Natural killer cell (primary cell): ENCODE data around the gene COL16A1. TPM values are rescaled to one million over a fixed set of nuclear protein-coding genes. Genes with fewer than 3 reads are reported as not detected.

Experiments
- ATAC-seq, 3 donors: fragments of 150-1000 bp in 2 of 3; fragments of 200-7000 bp in 1 of 3; cut with Tn5 transposase; 1 replicate in 1 of 3; 2 replicates in 2 of 3; pipeline ENCODE4 v1.10.0; 2021; ENCODE audit warnings: mild to moderate bottlenecking in 2 of 3, moderate library complexity in 2 of 3
- DNase-seq, 2 donors: peaks; one replicate each; pipeline versions ENCODE4 v3.0.0 to v3.0.0-alpha.2; 2013 to 2021; ENCODE audit warnings: mixed read lengths in 1 of 2
- H3K27ac ChIP-seq: one replicate; pipeline ENCODE4 v1.5.1; 2013; ENCODE audit warnings: mild to moderate bottlenecking, low read length
- H3K27me3 ChIP-seq: one replicate; pipeline ENCODE4 v1.6.1; 2013; ENCODE audit warnings: low read length; ENCODE audit not compliant: control insufficient read depth, insufficient read depth
- H3K36me3 ChIP-seq: one replicate; pipeline ENCODE4 v1.6.1; 2013; ENCODE audit warnings: low read length; ENCODE audit not compliant: control insufficient read depth, insufficient read depth
- H3K4me1 ChIP-seq: one replicate; pipeline ENCODE4 v1.6.1; 2013; ENCODE audit warnings: low read length; ENCODE audit not compliant: control insufficient read depth, insufficient read depth
- H3K4me3 ChIP-seq: one replicate; pipeline ENCODE4 v1.5.1; 2013; ENCODE audit warnings: low read length
- H3K9me3 ChIP-seq: one replicate; pipeline ENCODE4 v1.6.1; 2013; ENCODE audit warnings: low read length; ENCODE audit not compliant: control insufficient read depth, insufficient read depth
- H3K27ac Mint-ChIP-seq, 2 donors: one replicate each; pipeline ENCODE4 v1.8.0; 2022; ENCODE audit warnings: mild to moderate bottlenecking in 2 of 2, mixed read lengths in 2 of 2, moderate library complexity in 1 of 2
- H3K27me3 Mint-ChIP-seq, 2 donors: one replicate each; pipeline ENCODE4 v1.8.0; 2022; ENCODE audit warnings: low read depth in 2 of 2, mixed read lengths in 2 of 2
- H3K36me3 Mint-ChIP-seq: one replicate; pipeline ENCODE4 v1.8.0; 2022; ENCODE audit warnings: mixed read lengths
- H3K4me1 Mint-ChIP-seq, 2 donors: one replicate each; pipeline ENCODE4 v1.8.0; 2022; ENCODE audit warnings: mixed read lengths in 2 of 2
- H3K4me3 Mint-ChIP-seq: one replicate; pipeline ENCODE4 v1.8.0; 2022; ENCODE audit warnings: mild to moderate bottlenecking, moderate library complexity, mixed read lengths
- H3K9me3 Mint-ChIP-seq, 2 donors: one replicate each; pipeline ENCODE4 v1.8.0; 2022; ENCODE audit warnings: mixed read lengths in 2 of 2
- WGBS: methylation state at CpG from one replicate; pipeline ENCODE4 v1.1.7; 2013; ENCODE audit warnings: missing lambda C conversion rate; ENCODE audit not compliant: insufficient coverage; 5-methylcytosine and 5-hydroxymethylcytosine counted together
- intact Hi-C: fragments of 100-400 bp; cut with micrococcal nuclease; formaldehyde crosslinking; loops from one replicate; pipeline ENCODE4 v1.14.2; 2022
- total RNA-seq, 4 donors: library from RNA; stranded (reverse); fragments of 120-200 nt in 1 of 4; gene quantifications; one replicate each; pipeline versions ENCODE4 v1.2.3 to v1.2.4, GENCODE V29; 2013 to 2022
- TF ChIP-seq, protein P1 (sequence below): fragments of 200-600 bp; IDR thresholded peaks from one replicate; pipeline ENCODE4 v1.8.0; 2022; ENCODE audit warnings: antibody characterized with exemption

The COL16A1 gene
- total RNA-seq, 3 donors from 2014 or later (not counting 1 experiment from before 2014, with no cell fraction given) = 0.14 TPM; not detected in 2

DNA sequence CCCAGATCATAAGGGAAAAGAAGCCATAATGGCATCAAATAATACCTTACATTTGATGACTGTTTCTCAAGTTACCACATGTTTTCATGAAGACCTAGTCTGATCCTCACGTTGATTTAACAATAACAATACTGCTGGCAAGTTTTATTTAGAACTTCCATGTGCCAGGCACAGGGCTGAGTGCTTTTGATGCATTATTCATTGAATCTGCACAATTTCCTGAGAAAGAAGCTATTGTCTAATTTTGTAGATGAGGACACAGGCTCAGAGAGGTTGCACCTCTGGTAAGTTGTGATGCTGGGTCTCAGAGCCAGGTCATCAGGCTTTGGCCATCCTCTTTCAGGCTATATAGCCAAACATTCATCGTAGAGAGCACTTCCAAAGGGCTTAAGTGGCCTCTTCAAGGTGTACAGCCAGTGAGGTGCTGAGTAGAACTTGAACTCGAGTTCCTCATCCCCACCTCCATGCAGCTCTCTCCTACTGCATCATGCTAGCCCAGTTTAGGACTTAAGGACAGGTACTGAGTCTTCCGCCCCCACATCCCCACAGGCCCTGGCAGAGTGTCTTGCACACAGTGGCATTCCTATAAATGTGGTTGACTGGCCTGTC is 50.8 kb downstream of the COL16A1 start:
- Mint-ChIP-seq H3K4me3 (no peak overlapping the region), H3K27ac (no peak overlapping the region), H3K27me3 (peaks cover 3 to 5% of the 10 kb centered on the region in 2 donors), H3K4me1 (no peaks in the 10 kb centered on the region), H3K9me3 (no peaks in the 10 kb centered on the region), H3K36me3 (no peaks in the 10 kb centered on the region)
- Histone ChIP-seq H3K9me3 (no peaks in the 10 kb centered on the region), H3K36me3 (no peaks in the 10 kb centered on the region), H3K27me3 (no peaks in the 10 kb centered on the region), H3K4me3 (no peak overlapping the region), H3K27ac (no peak overlapping the region), H3K4me1 (no peaks in the 10 kb centered on the region)
- 84% methylated on average over 4 of the region's 4 CpGs for WGBS
- DNase-seq (no peak), ATAC-seq (no peak)
- TF ChIP-seq, protein P1, sequence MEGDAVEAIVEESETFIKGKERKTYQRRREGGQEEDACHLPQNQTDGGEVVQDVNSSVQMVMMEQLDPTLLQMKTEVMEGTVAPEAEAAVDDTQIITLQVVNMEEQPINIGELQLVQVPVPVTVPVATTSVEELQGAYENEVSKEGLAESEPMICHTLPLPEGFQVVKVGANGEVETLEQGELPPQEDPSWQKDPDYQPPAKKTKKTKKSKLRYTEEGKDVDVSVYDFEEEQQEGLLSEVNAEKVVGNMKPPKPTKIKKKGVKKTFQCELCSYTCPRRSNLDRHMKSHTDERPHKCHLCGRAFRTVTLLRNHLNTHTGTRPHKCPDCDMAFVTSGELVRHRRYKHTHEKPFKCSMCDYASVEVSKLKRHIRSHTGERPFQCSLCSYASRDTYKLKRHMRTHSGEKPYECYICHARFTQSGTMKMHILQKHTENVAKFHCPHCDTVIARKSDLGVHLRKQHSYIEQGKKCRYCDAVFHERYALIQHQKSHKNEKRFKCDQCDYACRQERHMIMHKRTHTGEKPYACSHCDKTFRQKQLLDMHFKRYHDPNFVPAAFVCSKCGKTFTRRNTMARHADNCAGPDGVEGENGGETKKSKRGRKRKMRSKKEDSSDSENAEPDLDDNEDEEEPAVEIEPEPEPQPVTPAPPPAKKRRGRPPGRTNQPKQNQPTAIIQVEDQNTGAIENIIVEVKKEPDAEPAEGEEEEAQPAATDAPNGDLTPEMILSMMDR = no peak
- intact Hi-C loops = no loop called here

GRCh38 chr1:31651766-31652165 is 52.1 kb downstream of the COL16A1 start:
- Histone ChIP-seq H3K4me3 (no peak overlapping the region), H3K4me1 (no peaks in the 10 kb centered on the region), H3K27ac (no peak overlapping the region), H3K36me3 (no peaks in the 10 kb centered on the region), H3K9me3 (no peaks in the 10 kb centered on the region), H3K27me3 (no peaks in the 10 kb centered on the region)
- intact Hi-C loops = no loop called here
- Mint-ChIP-seq H3K4me3 (no peak overlapping the region), H3K27ac (no peak overlapping the region), H3K27me3 (peaks cover 0 to 3% of the 10 kb centered on the region in 2 donors), H3K36me3 (no peaks in the 10 kb centered on the region), H3K4me1 (peaks cover 0 to 5% of the 10 kb centered on the region in 2 donors), H3K9me3 (no peaks in the 10 kb centered on the region)
- TF ChIP-seq, protein P1 = no peak
- 74% methylated on average over 6 of the region's 6 CpGs for WGBS
- ATAC-seq = no peak
- no peak for DNase-seq

DNA sequence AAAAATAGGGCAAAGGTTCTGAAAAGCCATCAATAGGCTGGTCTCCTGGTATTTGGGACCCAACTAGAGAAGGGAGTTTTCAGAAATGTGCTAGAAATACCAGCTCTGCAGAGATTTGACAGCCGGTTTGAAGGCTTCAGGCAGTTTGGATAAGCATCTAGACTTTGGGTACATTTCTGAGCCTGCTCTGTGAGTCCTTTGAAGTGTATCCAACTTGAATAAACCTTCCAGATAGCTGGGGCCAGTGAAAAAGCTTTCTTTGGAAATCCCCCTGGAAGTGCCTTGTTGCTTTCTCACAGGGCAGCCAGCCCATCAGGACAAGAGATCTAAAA is 52.8 kb downstream of the COL16A1 start:
- H3K36me3 Mint-ChIP-seq = no peaks in the 10 kb centered on the region
- H3K27me3 Mint-ChIP-seq = peaks cover 0 to 3% of the 10 kb centered on the region in 2 donors
- DNase-seq (no peak), ATAC-seq (no peak)
- intact Hi-C loops = no loop called here
- H3K27ac Mint-ChIP-seq = no peak overlapping the region
- no peak overlapping the region for H3K27ac ChIP-seq
- no peak overlapping the region for H3K4me3 Mint-ChIP-seq
- peaks cover 4 to 10% of the 10 kb centered on the region in 2 donors for H3K4me1 Mint-ChIP-seq
- 88% methylated on average over 1 of the region's 1 CpG for WGBS
- H3K9me3 Mint-ChIP-seq = no peaks in the 10 kb centered on the region
- no peaks in the 10 kb centered on the region for H3K27me3 ChIP-seq
- TF ChIP-seq, protein P1 = no peak
- peaks cover 1% of the 10 kb centered on the region for H3K4me1 ChIP-seq
- no peak overlapping the region for H3K4me3 ChIP-seq
- no peaks in the 10 kb centered on the region for H3K9me3 ChIP-seq
- H3K36me3 ChIP-seq = no peaks in the 10 kb centered on the region
